Skeletal muscle satellite cell (primary cell): Measurements from ENCODE around the gene DYNLT2. TPM values are rescaled to one million over a fixed set of nuclear protein-coding genes. Genes with fewer than 3 reads are reported as not detected.
A peak's percentile ranks its signal among the peaks of the same experiment; 100 is the strongest.

Experiments used
- H3K27me3 ChIP-seq: 2 replicates; pipeline ENCODE4 v1.7.0; 2013; ENCODE audit warnings: low read length; ENCODE audit not compliant: control insufficient read depth, insufficient read depth
- H3K36me3 ChIP-seq: 2 replicates; pipeline ENCODE4 v1.7.0; 2013; ENCODE audit warnings: mild to moderate bottlenecking, control low read depth, low read length; ENCODE audit not compliant: insufficient read depth
- H3K4me1 ChIP-seq: 2 replicates; pipeline ENCODE4 v1.7.0; 2013; ENCODE audit warnings: low read length; ENCODE audit not compliant: control insufficient read depth, insufficient read depth
- H3K4me2 ChIP-seq: 2 replicates; pipeline ENCODE4 v1.7.0; 2013; ENCODE audit warnings: mild to moderate bottlenecking, low read length
- H3K4me3 ChIP-seq: 2 replicates; pipeline ENCODE4 v1.7.0; 2013; ENCODE audit warnings: low read length
- H3K9ac ChIP-seq: 2 replicates; pipeline ENCODE4 v1.7.0; 2013; ENCODE audit warnings: mild to moderate bottlenecking, low read depth, low read length, moderate library complexity
- H3K9me3 ChIP-seq: replicated peaks from 2 replicates; pipeline ENCODE4 v1.7.0; 2013; ENCODE audit warnings: mild to moderate bottlenecking, control low read depth, low read length
- total RNA-seq: library from RNA; depleted of rRNA; stranded (reverse); fragments of >200 nt; gene quantifications from 2 replicates; pipeline ENCODE4 v1.2.3, GENCODE V29; 2012; rRNA removed

Gene DYNLT2, protein sequence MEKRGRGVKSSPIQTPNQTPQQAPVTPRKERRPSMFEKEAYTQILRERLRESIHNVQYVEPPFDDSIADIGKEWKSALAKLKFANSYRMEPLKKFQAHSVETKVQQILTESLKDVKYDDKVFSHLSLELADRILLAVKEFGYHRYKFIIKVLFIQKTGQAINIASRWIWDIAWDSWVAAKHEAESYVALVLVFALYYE
- total RNA-seq, result 0.44 and 1.3 TPM in 2 replicates

DNA sequence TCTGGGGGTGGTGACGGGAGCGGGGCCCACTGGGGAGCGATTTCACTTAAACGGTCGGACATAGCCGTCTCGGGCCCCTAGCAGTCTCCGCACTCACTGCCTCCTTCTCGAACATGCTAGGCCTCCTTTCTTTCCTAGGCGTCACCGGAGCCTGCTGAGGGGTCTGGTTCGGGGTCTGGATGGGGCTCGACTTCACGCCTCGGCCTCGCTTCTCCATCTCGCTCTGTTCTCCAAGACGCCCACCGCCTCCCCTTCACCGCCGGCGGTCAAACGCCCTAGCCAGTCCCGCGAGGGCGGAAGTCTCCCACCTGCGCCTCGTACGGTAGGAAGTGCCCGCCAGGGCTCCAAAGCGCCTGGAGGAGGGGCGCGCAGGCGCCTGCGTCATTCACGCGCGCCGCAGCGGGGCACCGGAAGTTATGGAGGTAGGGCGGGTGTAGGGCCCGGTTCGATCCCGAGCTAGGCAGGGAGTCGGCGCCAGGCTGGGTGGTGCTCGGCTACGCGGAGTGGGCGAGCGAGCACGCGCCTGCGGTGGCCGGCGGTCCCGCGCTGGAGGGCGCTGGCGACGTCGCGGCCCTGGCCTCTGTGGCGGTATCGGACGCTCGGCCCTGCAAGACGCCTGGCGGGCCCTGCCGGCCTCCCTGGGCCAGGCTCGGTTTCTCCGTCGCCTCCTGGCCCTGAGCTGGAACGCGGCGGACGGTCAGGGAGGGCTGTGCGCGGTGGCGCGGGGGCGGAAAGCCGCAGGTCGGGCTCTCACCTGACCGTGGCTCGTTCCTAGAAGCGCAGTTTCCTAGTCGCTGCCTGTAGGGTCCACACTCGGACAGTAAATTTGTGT is at the start of gene DYNLT2, which contains the start of gene ERMARD:
Gene DYNLT2 (minus strand): TSS at position 331 of the 832 bp plus-strand sequence. CDS start 114 bp downstream, at position 217.
Gene ERMARD (plus strand): TSS at position 381 of the 832 bp plus-strand sequence. CDS start 36 bp downstream, at position 417.
- Histone ChIP-seq H3K36me3 (peaks cover 1% of the 10 kb centered on the region), H3K4me2 (peak within 1 kb of the TSS; percentile 93), H3K4me1 (peaks cover 17% of the 10 kb centered on the region), H3K9me3 (no peaks in the 10 kb centered on the region), H3K27me3 (no peaks in the 10 kb centered on the region), H3K9ac (peak within 1 kb of the TSS; percentile 99), H3K4me3 (peak within 1 kb of the TSS; percentile 98)

- Histone ChIP-seq H3K9me3 (no peaks in the 10 kb centered on the region), H3K4me1 (peaks cover 10% of the 10 kb centered on the region), H3K36me3 (no peaks in the 10 kb centered on the region), H3K9ac (no peak overlapping the region), H3K27me3 (peaks cover 30% of the 10 kb centered on the region), H3K4me3 (no peak overlapping the region), H3K4me2 (peak overlapping the region; percentile 44)
Observed at GRCh38 chr6:169800668-169801395, 49.5 kb upstream of the DYNLT2 start.

GRCh38 chr6:169800116-169800667 is 48.8 kb upstream of the DYNLT2 start:
- peak overlapping the region; percentile 44 for H3K4me2 ChIP-seq
- peaks cover 27% of the 10 kb centered on the region for H3K27me3 ChIP-seq
- no peaks in the 10 kb centered on the region for H3K9me3 ChIP-seq
- no peak overlapping the region for H3K9ac ChIP-seq
- H3K4me1 ChIP-seq, result peaks cover 10% of the 10 kb centered on the region
- H3K36me3 ChIP-seq, result no peaks in the 10 kb centered on the region
- H3K4me3 ChIP-seq, result no peak overlapping the region

DNA sequence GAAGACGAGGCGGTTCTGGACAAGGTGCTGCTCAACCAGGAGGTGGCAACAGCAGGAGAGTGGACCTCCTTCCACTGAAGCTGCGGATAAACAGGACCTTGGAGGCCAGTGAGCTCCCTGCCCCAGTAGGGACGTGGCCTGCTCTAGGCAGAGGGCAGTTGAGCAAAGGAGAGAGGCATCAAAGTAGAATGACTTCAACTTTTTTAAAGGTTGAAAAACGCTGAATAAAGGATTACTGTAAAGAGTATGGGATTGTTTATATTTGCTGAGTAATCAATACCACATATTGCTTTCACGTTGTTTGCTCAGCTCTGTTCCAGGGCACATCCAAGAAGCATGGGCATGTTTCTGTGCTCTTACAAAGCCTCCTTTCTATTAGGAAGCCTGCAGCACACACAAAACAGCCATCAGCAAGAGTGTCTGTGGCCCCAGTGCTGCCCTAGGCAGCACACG is 48.1 kb upstream of the DYNLT2 start:
- Histone ChIP-seq H3K36me3 (no peaks in the 10 kb centered on the region), H3K9ac (no peak overlapping the region), H3K4me1 (peaks cover 10% of the 10 kb centered on the region), H3K27me3 (peaks cover 23% of the 10 kb centered on the region), H3K4me3 (no peak overlapping the region), H3K9me3 (no peaks in the 10 kb centered on the region), H3K4me2 (no peak overlapping the region)

DNA sequence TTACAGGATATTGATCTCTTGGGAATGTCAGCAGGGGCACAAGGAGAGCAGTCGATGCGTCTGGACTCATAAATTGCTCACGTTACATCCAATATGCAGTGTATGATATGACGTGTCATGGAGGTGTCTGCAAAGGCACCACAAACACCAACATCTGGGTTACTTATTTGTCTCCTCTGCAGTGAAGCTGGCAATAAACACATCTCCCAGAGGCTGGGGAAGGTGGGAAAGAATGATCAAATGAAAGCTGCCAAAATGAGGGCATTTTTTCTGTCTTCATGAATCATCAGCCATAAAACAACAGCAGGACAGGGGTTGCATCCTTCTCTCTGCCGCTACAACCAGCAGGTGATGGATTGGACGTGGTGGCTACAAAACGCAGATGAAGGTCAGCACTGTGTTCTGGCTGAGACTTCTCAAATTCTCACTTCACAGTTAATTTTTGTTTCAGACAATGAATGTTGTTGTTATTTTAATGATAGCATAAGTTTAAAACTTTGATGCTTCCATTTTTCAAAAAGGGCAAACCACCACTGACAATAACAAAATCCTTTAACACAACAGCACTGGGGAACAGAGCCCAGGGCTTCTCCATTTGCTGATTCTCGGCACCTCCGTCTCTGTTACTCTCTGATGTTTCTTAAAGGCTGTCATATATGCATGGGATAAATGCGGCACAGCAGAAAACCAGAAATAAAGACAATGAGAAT is 47.5 kb upstream of the DYNLT2 start:
- H3K9ac ChIP-seq, result no peak overlapping the region
- no peaks in the 10 kb centered on the region for H3K36me3 ChIP-seq

DNA sequence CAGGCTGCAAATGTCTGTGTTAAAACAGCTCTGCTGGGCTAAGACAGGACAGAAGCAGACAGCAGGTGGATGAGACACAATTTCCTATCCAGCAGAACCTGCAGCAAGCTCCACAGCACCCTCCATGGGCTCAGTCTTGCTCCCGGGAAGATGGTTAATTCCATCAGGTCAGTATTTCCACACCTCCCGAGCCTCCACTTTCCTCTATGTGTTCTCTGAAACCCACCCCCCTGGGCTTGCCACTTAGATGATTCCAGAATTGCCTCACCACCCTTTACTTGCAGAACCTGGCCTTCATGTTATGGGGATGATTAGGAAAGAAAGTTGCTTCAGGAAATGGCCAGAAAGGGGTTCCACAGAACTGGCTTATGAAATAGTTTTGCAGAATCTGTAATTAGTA is 43.8 kb upstream of the DYNLT2 start:
- Histone ChIP-seq H3K9ac (no peak overlapping the region), H3K4me3 (no peak overlapping the region), H3K4me2 (no peak overlapping the region), H3K27me3 (peaks cover 9% of the 10 kb centered on the region), H3K4me1 (peaks cover 8% of the 10 kb centered on the region), H3K9me3 (no peaks in the 10 kb centered on the region), H3K36me3 (no peaks in the 10 kb centered on the region)

More for the DNA sequence above, 47.5 kb upstream of the DYNLT2 start:
- H3K4me3 ChIP-seq, result no peak overlapping the region
- no peak overlapping the region for H3K4me2 ChIP-seq
- H3K9me3 ChIP-seq, result no peaks in the 10 kb centered on the region
- peaks cover 18% of the 10 kb centered on the region for H3K27me3 ChIP-seq
- peaks cover 10% of the 10 kb centered on the region for H3K4me1 ChIP-seq

- Histone ChIP-seq H3K9me3 (no peaks in the 10 kb centered on the region), H3K27me3 (peaks cover 9% of the 10 kb centered on the region), H3K36me3 (no peaks in the 10 kb centered on the region), H3K4me2 (no peak overlapping the region), H3K9ac (no peak overlapping the region), H3K4me1 (peaks cover 12% of the 10 kb centered on the region), H3K4me3 (no peak overlapping the region)
Observed at GRCh38 chr6:169794317-169795055, 43.1 kb upstream of the DYNLT2 start.

- Histone ChIP-seq H3K9ac (no peak overlapping the region), H3K9me3 (no peaks in the 10 kb centered on the region), H3K36me3 (no peaks in the 10 kb centered on the region), H3K4me3 (no peak overlapping the region), H3K27me3 (peaks cover 9% of the 10 kb centered on the region), H3K4me1 (peaks cover 13% of the 10 kb centered on the region), H3K4me2 (no peak overlapping the region)
Observed at GRCh38 chr6:169793408-169793807, 42.0 kb upstream of the DYNLT2 start.

- H3K27me3 ChIP-seq, result peaks cover 9% of the 10 kb centered on the region
- no peaks in the 10 kb centered on the region for H3K36me3 ChIP-seq
- no peak overlapping the region for H3K9ac ChIP-seq
- H3K4me2 ChIP-seq, result no peak overlapping the region
- H3K4me1 ChIP-seq, result peaks cover 13% of the 10 kb centered on the region
- no peak overlapping the region for H3K4me3 ChIP-seq
- no peaks in the 10 kb centered on the region for H3K9me3 ChIP-seq
Observed at GRCh38 chr6:169792306-169793015, 41.1 kb upstream of the DYNLT2 start.

DNA sequence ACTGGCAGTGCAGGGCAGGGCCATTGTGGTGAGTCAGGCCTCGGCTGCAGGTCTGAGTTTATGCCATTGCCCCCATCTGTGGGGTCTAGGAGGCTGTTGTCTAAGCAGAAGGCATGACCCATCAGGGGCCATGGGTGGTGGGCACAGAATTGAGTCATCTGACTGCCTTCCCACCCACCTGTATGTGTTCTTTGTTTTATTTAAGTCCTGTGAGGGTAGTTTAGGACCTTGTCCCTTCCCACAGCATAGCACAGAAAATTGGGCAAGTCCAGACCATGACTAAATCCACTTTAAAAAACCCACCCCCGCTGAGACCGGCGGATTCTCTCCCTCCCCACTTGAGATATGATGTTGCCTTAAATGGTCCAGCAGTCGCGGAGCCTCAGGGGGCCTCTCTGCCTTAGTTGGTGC is 40.4 kb upstream of the DYNLT2 start:
- Histone ChIP-seq H3K4me1 (peaks cover 13% of the 10 kb centered on the region), H3K27me3 (peaks cover 9% of the 10 kb centered on the region), H3K9ac (no peak overlapping the region), H3K9me3 (no peaks in the 10 kb centered on the region), H3K36me3 (no peaks in the 10 kb centered on the region), H3K4me3 (no peak overlapping the region), H3K4me2 (no peak overlapping the region)
